Body of pancreas (tissue), 4 donors: ENCODE results near the gene PCOLCE2. TPM values are rescaled to one million over a fixed set of nuclear protein-coding genes. Genes with fewer than 3 reads are reported as not detected.

ENCODE experiments used
- ATAC-seq: fragments of 150-250 bp; one replicate; pipeline ENCODE4 v1.9.1; 2016
- DNase-seq, 4 donors: peaks; one replicate each; pipeline ENCODE4 v3.0.0-alpha.2; 2019
- H3K27ac ChIP-seq, 4 donors: fragments of 200-600 bp; sonication (generic); 1 replicate in 3 of 4; 2 replicates in 1 of 4; pipeline versions ENCODE4 v1.5.1 to v1.6.1; 2016 to 2019; ENCODE audit warnings: mild to moderate bottlenecking in 1 of 4, mixed read lengths in 1 of 4, moderate library complexity in 1 of 4
- H3K27me3 ChIP-seq, 2 donors: fragments of 200-600 bp; sonication (generic); one replicate each; pipeline ENCODE4 v1.6.0; 2016; ENCODE audit warnings: mild to moderate bottlenecking in 1 of 2
- H3K36me3 ChIP-seq, 2 donors: fragments of 200-600 bp; sonication (generic); replicated peaks in 1 of 2; 2 replicates each; pipeline ENCODE4 v1.5.1; 2016; ENCODE audit warnings: low read depth in 2 of 2; ENCODE audit not compliant: insufficient read depth in 1 of 2
- H3K4me1 ChIP-seq: fragments of 200-600 bp; sonication (generic); one replicate; pipeline ENCODE4 v1.6.0; 2016
- H3K4me3 ChIP-seq, 2 donors: fragments of 200-600 bp; sonication (generic); 1 replicate in 1 of 2; 2 replicates in 1 of 2; pipeline ENCODE4 v1.5.1; 2016 to 2019
- H3K9me3 ChIP-seq, 3 donors: fragments of 200-600 bp; sonication (generic); 1 replicate in 2 of 3; 2 replicates in 1 of 3; pipeline ENCODE4 v1.5.1; 2016
- POLR2A ChIP-seq, 3 donors: fragments of 450-650 bp; IDR thresholded peaks; one replicate each; pipeline ENCODE4 v1.6.1; 2016; ENCODE audit warnings: antibody characterized with exemption in 3 of 3, mild to moderate bottlenecking in 2 of 3
- WGBS, 2 donors: methylation state at CpG; one replicate each; pipeline ENCODE4 v1.1.5; 2017; 5-methylcytosine and 5-hydroxymethylcytosine counted together
- intact Hi-C: fragments of 100-400 bp; cut with DNase I; formaldehyde crosslinking; loops from one replicate; pipeline ENCODE4 v1.15.1; 2023
- total RNA-seq, 2 donors: library from RNA; depleted of rRNA; stranded (reverse); fragments of >200 nt; gene quantifications; one replicate each; pipeline ENCODE4 v1.1.0, GENCODE V29; 2016
- TF ChIP-seq, protein P1 (sequence below), 7 experiments: fragments of 450-650 bp in 4 of 7; fragments of 200-600 bp in 3 of 7; sonication (generic) in 3 of 7; IDR thresholded peaks; one replicate each; pipeline ENCODE4 v1.5.1; 2016 to 2019; ENCODE audit warnings: antibody characterized with exemption in 7 of 7

The PCOLCE2 gene
- total RNA-seq, 2 donors from 2014 or later = 1.6 to 41.5 TPM

DNA sequence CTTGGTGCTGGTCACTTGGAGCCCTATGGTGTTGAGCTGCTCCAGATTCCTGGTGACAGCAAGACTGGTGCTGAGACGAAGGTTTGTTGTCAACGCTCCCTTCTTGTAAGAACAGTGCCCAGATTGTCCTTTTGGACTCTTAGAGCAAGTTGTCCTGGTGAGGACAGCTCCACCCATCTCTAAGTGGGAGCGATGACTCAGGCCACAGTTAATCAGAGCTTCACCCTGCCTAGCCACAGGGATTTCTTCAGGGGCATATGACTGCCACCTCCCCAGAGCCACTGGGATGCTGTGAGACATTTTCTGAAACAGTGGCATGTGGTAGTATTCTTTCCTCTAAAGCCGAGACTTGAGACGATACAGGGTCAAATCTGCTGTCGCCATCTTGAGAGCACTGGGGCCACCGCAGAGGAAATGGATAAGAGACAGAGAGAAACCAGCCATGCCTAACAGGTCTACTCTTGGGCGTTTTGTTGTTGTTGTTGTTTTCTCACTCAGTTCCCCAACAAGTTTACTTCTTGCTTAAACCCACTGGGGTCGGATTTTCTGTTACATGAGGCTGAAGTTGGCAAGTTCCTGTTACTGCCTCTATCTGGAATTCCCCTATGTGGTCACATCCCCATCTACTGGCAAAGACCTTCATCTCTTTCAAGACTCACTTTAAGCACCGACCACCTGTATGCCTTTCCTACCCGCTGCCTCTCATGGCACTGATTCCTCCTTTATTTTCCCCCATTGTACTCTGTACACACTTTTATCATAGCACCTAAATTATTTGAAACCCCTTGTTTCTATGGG lies 16.0 kb upstream of the PCOLCE2 start:
- H3K27ac ChIP-seq = no peak overlapping the region
- WGBS, 2 donors = 66% methylated on average over 9 to 11 of the region's 11 CpGs
- TF ChIP-seq POLR2A (IDR thresholded peaks at IDR 0.05) = no peak
- TF ChIP-seq, protein P1, sequence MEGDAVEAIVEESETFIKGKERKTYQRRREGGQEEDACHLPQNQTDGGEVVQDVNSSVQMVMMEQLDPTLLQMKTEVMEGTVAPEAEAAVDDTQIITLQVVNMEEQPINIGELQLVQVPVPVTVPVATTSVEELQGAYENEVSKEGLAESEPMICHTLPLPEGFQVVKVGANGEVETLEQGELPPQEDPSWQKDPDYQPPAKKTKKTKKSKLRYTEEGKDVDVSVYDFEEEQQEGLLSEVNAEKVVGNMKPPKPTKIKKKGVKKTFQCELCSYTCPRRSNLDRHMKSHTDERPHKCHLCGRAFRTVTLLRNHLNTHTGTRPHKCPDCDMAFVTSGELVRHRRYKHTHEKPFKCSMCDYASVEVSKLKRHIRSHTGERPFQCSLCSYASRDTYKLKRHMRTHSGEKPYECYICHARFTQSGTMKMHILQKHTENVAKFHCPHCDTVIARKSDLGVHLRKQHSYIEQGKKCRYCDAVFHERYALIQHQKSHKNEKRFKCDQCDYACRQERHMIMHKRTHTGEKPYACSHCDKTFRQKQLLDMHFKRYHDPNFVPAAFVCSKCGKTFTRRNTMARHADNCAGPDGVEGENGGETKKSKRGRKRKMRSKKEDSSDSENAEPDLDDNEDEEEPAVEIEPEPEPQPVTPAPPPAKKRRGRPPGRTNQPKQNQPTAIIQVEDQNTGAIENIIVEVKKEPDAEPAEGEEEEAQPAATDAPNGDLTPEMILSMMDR (IDR thresholded peaks at IDR 0.05) = no peak
- intact Hi-C loops = no loop called here
- DNase-seq (no peak), ATAC-seq (no peak)
- H3K4me3 ChIP-seq = no peak overlapping the region
- H3K4me1 ChIP-seq = no peaks in the 10 kb centered on the region
- no peaks in the 10 kb centered on the region for H3K27me3 ChIP-seq
- no peaks in the 10 kb centered on the region for H3K9me3 ChIP-seq
- no peaks in the 10 kb centered on the region for H3K36me3 ChIP-seq

DNA sequence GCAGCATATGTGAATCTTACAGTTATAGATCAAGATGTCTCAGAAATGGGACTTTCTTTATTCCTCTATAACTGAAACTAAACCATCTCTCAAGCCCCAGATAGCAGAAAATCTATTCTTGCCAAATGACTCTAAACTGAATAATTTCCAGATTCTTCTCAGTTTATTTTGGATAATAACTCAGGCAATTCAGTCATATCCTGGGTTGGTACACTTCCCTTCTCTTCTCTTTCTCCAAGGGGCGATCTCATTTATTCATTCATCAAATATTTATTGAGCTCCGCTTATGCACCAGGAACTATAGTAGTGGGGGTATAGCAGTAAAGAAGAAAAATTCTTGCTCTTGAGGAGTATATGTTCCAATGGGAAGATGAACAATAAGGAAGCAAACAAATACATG lies 13.5 kb upstream of the PCOLCE2 start:
- TF ChIP-seq, protein P1 (IDR thresholded peaks at IDR 0.05) = no peak
- no peak for TF ChIP-seq POLR2A (IDR thresholded peaks at IDR 0.05)
- intact Hi-C loops = no loop called here
- Histone ChIP-seq H3K27me3 (no peaks in the 10 kb centered on the region), H3K9me3 (no peaks in the 10 kb centered on the region), H3K4me1 (no peaks in the 10 kb centered on the region), H3K27ac (no peak overlapping the region), H3K36me3 (no peaks in the 10 kb centered on the region), H3K4me3 (no peak overlapping the region)
- 72 to 82% methylated on average over 2 of the region's 2 CpGs for WGBS, 2 donors
- ATAC-seq (no peak), DNase-seq (no peak)

DNA sequence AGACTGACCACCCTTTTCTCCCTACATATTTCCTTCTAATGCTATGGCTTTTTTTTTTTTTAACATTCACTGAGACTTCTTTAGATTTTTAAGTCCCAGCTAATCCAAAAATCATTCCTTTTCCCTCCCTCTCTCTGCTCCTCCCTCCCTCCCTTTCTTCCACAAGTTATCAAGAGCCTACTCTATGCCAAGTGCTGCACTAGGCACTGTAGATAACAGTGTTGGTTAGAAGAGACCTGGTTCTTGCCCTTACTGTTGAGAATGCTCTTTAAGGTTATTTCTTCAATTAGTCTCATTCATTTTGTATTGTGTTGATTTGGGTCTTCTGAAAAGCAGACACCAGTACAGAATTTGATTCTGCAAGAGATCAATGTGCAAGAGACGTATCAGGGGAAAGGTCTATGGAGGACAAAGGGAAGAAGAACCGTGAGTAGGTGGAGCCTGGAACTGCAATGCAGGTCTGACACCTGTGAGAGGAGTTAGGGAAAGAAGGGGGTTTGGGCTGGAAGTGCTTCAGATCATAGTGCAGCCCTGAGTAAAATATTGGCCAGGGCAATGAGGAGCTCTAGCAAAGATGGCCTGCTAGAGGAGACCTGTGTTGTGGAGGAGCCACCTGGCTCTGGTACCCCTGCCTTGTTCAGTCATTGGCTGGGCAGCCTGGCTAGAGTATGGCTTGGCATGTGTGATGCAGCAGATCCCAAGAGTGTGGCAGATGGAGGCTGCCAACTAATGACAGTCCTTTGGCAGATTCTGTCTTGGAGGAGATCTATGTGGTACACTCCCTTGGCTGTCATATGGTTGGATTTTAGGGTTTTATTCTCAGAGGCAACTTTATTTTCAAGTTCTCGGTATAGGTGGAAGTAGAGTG lies 9.7 kb upstream of the PCOLCE2 start:
- Histone ChIP-seq H3K36me3 (no peaks in the 10 kb centered on the region), H3K4me1 (no peaks in the 10 kb centered on the region), H3K9me3 (no peaks in the 10 kb centered on the region), H3K27ac (no peak overlapping the region), H3K4me3 (no peak overlapping the region), H3K27me3 (no peaks in the 10 kb centered on the region)
- DNase-seq (no peak), ATAC-seq (no peak)
- intact Hi-C loops = no loop called here
- WGBS, 2 donors = 86 to 87% methylated on average over 3 of the region's 3 CpGs
- TF ChIP-seq, protein P1 (IDR thresholded peaks at IDR 0.05) = no peak
- TF ChIP-seq POLR2A (IDR thresholded peaks at IDR 0.05) = no peak

DNA sequence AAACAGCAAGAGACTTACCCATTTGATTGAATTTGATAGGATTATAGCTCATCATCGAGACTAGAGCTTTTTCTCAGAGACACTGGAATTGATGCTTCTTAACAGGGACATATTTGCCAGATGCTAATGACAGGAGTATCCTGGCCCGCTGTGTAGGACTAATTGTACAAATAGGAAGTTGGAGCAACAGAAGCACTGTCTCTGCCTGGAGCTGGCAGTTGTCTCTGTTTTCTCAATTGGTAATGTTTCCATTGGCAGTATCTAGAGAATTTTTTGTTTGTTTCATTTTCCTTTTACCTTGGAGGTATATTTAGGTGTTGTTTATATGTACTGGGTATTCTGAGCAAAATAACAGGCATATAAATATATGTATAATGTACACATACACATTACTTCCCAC lies 8.9 kb upstream of the PCOLCE2 start:
- WGBS, 2 donors = 49 to 54% methylated on average over 2 of the region's 2 CpGs
- Histone ChIP-seq H3K9me3 (no peaks in the 10 kb centered on the region), H3K4me1 (no peaks in the 10 kb centered on the region), H3K27ac (no peak overlapping the region), H3K4me3 (no peak overlapping the region), H3K36me3 (no peaks in the 10 kb centered on the region), H3K27me3 (no peaks in the 10 kb centered on the region)
- intact Hi-C loops = no loop called here
- TF ChIP-seq POLR2A (IDR thresholded peaks at IDR 0.05) = no peak
- TF ChIP-seq, protein P1 (IDR thresholded peaks at IDR 0.05) = no peak
- DNase-seq (no peak), ATAC-seq (no peak)
